IPS DF 4.7 (cell line): ENCODE results near the gene STX18.

Experiments used
- DNase-seq: peaks from one replicate; pipeline ENCODE4 v3.0.0-alpha.2; 2013; ENCODE audit warnings: low spot score; ENCODE audit errors: extremely low read depth

STX18 gene

DNA sequence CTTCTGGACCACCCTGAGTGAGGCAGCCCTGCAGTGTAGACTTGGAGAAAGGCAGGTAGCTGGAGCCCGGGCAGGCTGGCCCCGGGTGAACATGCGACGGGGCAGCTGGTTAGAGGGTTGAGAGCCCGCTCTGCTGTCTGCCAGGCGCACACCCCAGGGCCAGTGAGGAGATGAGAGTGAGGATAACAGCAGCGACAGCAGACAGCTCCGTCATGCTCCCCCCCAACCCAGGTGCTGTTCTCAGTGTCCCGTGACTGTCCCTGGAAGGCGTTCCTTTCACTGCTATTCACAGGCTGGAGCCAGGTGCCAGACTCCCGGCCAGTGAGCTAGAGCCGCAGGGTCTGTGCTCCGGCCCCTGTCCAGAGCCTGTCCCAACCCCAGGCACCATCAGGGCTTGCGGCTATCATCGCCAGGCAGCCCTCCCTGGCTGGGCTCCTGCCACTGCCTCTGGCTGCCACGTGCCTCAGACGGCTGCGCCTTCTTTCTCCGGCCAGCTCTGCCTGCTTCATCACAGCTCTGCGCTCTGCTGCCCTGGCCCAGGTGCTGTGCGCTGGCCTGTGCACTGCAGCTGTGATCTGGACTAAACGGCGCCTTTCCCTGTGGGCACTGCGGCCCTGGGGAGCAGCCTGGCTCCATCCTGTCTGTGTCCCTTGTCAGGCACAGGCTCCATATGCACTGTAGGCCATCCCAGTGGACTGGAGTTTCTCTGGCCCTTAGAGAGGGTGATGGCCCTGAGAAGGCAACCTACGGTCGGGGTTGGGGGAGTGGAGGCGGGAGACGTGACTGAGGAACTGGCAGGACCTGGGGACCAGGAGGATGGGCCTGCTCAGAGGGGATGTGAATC, 135.2 kb downstream of the STX18 start:
- no peak for DNase-seq

DNA sequence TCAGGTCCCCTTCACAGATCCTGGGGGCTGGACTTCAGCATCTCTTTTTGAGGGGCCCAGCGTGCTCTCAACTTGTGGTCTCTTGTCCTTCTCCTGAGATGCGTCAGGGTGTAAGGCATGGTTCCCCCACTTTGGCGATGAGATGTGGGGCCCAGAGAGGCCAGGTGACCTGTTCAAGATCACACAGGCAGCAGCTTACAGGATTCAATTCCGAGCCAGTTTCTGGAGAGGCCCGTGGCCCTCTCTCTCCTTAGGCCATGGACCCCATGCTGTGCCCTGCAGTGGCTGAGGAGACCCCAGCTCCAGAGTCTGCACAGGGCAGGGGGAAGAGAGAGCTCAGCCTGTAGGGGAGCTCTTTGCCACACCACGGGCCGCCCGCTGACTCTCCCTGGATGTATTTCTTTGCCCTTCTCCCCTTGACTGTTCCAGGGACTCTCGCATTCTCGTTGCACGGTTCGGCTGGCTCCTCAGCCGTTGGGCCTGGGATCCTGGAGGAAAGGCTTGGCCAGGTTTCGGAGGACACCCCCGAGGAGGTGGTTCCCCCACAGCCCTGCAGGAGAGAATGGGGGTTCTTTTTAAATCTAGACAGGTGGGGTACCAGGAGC, 136.4 kb downstream of the STX18 start:
- no peak for DNase-seq

- no peak for DNase-seq
Observed at GRCh38 chr4:4402966-4403365, 138.9 kb downstream of the STX18 start.

DNA sequence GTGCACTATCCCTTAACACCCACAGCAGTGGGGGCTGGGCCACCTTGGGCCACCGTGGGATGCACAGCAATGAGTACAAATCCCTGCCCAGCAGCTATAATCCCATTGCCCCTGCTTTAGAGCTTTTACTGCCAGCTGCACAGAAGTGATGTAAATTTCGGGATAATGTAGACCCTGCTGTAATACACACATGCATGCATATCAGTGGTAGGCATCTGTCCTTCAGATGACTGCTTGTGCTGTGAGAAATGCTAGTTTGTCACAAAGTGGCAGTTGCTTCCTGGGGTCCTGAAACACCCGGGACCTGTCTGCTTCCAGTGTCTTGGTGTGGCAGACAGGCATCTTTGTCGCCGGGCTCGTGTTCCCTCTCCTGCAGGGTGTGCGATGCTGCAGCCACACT, 140.8 kb downstream of the STX18 start:
- no peak for DNase-seq

- no peak for DNase-seq
Observed at GRCh38 chr4:4398430-4398829, 143.4 kb downstream of the STX18 start.

DNA sequence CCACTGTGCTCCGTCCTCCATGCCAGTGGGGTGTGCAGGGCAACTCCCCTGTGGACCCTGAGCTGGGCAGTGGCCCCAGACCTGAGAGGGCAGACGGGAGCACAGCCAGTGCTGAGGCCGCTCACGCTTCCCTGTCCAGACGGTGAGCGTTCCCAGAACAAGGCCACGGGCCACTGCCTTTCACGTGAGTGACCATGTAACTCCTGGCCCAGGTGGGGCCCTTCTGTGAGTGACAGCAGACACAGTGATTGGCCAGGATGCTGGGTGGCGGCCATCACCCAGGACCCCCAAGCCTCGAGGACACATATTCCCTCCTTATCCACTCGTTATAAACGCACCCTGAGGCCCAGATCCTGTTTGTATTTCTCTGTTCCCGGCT, 144.4 kb downstream of the STX18 start:
- no peak for DNase-seq

DNA sequence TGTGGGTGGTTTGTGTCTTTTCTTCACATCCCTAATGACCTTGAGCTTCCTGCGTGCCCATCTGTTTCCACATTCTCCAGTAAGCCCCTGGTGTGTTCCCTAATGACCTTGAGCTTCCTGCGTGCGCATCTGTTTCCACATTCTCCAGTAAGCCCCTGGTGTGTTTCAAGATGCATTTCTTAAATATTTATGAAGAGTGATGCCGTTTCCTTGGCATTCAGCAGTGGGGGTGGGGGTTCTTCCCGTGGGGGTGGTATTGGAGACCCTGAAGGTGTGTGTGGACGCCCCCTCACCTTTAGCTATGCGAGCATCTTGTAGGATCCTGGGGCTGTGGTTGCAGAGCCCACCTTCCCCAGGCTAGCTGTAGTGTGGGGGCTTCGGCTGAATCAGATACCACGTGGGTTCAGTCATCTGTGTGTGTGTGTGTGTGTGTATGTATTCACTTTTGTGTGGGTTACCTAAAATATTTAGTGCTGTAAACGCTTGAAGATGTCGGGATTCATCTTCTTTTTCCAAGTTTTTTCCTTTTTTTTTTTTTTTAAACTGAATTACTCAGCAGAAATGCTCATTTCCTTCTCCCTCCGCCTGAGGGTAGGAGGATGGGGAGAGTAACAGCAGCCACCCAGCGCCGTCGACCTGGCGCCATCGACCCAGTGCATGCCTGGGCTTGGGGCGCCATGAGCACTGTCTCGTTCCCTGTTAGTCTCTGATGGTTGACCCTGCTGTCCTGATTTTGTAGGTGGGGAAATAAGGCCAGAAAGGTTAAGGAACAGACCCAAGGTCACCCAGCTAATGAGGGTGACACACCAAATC, 145.0 kb downstream of the STX18 start:
- no peak for DNase-seq

DNA sequence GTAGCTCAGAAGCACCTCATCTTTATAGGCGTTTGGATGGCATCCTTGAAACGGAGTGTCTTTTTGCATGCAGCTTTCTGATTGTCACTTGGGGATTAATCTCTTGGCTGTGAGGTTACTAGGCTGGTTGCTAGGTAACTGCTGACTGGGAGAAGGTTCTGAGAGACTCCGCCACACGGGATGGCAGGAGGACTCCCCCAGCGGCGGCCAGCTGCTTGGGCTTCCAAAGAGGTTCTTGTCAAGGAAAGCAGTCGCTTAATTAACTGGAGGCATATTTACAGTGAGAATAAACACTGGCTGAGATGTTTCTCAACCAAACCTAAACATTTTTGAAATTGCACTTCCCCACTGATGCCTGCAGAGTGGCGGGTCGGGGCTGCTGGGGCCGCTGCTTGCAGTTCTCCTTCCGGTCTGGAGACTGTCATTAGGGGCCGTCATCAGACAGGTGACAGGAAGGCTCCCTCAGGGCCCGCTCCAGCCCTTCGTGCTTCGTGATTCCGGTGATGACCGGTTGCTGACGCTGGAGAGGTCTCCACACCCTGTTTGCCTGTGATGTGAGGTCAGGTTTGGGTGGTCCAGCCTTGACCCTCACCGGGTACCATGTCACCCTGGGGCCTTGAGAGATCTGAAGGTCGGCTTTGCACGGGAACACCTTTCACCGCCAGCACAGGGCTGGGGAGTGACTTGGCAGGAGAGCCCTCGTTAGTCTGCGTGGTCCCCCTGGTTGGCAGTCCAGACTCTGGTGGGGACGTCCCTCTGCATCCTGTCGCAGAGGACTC, 145.8 kb downstream of the STX18 start:
- no peak for DNase-seq

DNA sequence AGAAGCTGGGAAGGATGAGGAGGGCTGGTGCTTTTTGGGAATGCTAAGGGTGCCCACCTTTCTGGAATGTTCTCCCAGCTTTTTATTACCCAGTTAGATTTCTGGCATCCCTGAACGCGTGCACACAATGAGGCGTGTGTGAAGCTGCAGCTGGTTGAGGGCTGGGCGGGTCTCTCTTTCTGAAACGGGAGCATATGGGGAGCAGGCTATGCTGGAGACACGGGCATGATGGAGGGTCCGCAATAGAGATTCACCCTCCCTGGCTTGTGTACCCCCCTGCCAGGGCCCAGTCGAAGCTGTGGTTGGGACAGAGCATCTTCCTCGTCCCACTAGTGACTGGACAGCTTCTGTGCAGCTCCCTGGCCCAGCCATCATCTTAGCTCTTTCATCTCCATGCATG, 146.5 kb downstream of the STX18 start:
- no peak for DNase-seq

DNA sequence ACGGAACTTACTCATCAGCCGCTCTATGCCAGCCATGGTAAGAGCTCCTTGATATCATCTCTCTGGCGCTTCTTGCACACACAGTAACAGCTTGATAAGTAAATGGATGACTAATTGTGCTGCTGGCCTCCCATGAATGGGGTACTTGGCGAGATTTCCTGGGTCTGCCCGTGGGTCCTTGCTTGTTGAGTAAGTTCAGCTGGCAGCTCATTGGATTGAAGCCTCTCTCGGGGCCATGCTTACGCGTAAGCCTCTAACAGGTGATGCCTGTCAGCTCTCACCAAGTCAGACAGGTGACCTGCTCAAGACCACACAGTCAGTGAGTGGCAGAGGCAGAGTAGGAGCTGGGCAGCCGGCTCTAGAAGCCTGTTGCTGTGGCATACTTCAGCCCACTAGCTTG, 147.2 kb downstream of the STX18 start:
- no peak for DNase-seq

- DNase-seq = no peak
Observed at GRCh38 chr4:4392501-4393183, 149.2 kb downstream of the STX18 start.

- DNase-seq = no peak
Observed at GRCh38 chr4:4391866-4392265, 150.0 kb downstream of the STX18 start.

DNA sequence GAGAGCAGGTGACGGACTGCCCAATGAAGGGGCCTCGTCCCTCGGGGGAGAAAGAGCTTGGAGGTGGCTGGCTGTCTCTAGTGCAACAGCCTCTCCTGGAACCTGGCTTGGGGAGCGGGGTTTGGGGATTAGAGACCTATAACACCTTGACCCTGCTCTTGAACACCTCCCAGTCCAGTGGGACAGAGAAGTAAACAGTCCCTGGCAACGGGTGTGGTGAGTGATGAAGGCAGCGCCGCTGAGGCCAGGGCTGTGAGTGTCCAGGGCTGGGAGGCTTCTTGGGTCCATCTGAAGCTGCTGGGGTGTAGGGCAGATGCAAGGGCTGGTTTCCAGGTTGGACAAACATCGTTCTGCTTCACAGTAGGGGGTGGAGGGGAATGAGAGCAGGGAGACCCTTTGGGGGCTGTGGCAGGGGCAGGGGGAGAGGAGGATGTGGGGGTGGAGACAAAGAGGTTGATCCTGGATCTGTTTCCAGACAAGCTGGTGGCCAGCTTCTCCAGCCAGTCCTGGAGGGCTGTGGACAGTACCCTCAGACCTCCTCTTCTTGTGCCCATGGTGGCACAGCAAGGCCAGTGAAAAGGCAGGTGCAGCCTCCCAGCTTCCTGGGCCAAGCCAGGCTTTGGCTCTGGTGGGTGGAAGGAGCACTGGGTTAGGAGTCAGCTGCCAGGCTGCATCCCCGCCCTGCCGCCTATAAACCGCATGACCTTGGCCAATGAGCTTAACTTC, 151.2 kb downstream of the STX18 start:
- no peak for DNase-seq

DNA sequence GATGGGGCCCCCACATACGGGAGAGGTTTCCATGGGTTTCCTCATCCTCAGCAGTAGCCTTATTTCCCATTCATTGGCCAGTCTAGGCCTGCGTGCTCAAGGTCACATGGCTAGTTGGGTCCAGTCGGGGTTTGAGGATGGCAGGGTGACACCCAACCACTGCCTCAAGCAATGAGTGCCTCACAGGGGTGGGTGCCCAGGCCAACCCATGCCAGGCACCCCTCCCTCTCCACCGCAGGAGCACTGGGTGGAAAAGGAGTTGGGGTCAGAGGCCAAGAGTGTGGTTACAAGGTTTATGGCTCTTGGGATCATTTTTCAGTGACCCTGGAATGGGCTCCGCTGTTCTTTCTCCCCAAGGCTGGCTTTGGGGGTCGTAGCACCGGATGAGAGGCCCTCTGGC, 151.8 kb downstream of the STX18 start:
- no peak for DNase-seq

- DNase-seq = no peak
Observed at GRCh38 chr4:4388836-4389575, 152.8 kb downstream of the STX18 start.

DNA sequence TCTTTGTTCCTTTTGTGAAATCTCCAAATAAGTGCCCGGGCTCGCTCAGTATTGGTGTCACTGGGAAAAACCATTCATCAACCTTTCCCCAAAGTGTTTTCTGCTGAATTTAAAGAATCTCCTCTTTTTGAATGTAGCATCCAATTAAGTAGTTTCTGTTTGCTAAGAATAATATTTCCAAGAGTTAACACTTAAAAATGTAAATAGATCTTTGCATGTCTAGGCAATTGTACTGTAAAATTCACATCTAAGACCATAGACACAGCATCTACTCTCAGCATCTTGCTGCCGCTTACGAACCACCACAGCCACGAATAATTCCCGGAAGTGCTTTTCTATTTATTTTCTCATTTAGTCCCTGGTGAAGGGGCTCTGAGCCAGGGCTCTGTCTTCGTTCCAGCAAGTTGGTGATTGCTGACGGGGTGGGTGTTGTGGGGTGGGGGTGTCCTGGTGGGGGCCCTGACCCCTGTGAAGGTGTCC, 153.5 kb downstream of the STX18 start:
- no peak for DNase-seq

DNA sequence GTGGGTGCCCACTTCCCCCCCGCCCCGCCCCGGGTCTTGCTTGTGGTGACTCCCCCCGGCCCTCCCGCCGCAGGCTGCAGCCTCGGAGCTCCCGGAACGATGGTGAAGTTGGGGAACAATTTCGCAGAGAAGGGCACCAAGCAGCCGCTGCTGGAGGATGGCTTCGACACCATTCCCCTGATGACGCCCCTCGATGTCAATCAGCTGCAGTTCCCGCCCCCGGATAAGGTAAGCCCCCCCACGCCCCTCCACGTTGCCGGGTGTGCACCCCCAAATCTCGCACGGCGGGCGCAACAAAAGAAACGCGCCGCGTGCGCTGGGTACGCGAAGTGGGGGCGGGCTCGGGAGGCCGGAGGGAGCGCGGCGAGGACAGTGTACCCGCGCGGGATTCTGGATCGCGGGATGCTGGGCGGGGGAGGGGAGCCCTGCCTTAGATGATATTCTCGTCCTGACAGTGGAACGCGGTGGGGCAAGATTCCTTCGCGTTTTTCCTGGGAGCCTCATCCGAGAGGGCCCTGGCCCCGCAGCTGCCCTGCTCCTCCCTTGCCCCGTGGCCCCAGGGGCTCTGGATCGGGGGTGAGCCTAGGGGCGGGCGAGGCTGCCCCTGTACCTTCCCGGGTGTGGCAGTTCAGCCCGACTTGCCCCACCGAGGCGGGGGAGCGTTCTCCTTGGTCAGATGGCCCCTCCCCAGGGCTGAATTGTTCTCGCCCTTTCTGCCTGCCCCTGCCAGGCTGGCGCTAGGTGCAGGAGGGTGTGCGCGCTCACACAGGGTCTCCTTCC, 154.1 kb downstream of the STX18 start:
- no peak for DNase-seq

GRCh38 chr4:4386736-4387392, 155.0 kb downstream of the STX18 start, which contains the start of gene NSG1:
TSS of gene NSG1 (plus strand) at chr4:4387102. CDS start at chr4:4387630, 528 bp downstream.
- no peak for DNase-seq
